K562 (cell line): ENCODE results near the gene DNAH3. TPM values are rescaled to one million over a fixed set of nuclear protein-coding genes. Genes with fewer than 3 reads are reported as not detected.

Source experiments
- CREM ChIP-seq: IDR thresholded peaks from 2 replicates; pipeline ENCODE4 v1.6.1; 2014; ENCODE audit warnings: antibody characterized with exemption, low read depth
- GABPA ChIP-seq: fragments of 200-800 bp; sonication (Bioruptor generic); conservative IDR thresholded peaks from 2 replicates; pipeline ENCODE4 v1.6.1; 2016; ENCODE audit warnings: low read depth, missing genetic modification characterization, missing compliant biosample characterization
- SMAD3 ChIP-seq: fragments of 450-650 bp; formaldehyde crosslinking; conservative IDR thresholded peaks from 2 replicates; pipeline ENCODE4 v1.4.0; 2020; ENCODE audit warnings: mild to moderate bottlenecking
- ZNF175 ChIP-seq: fragments of 200-800 bp; sonication (Bioruptor generic); IDR thresholded peaks from 2 replicates; pipeline ENCODE4 v1.6.1; 2016; ENCODE audit warnings: low read depth, mild to moderate bottlenecking, missing genetic modification characterization, missing compliant biosample characterization
- ZNF589 ChIP-seq: fragments of 200-800 bp; sonication (Bioruptor generic); IDR thresholded peaks from 2 replicates; pipeline ENCODE4 v1.6.1; 2016; ENCODE audit warnings: low read depth, missing genetic modification characterization, missing compliant biosample characterization
- polyA plus RNA-seq, 8 experiments: library from polyadenylated mRNA; depleted of rRNA in 4 of 8; stranded (reverse) in 5 of 8; unstranded in 3 of 8; fragments of >200 nt; fragmentation: Nextera tagmentation in 2 of 8; fragmentation: Illumina TruSeq in 1 of 8; extraction: Ambion mirVana in 2 of 8; extraction: Trizol in 1 of 8; gene quantifications; 2 replicates each; pipeline versions ENCODE4 v1.2.1 to v1.2.3, GENCODE V29; 2011 to 2014; ENCODE audit warnings: inconsistent platforms in 1 of 8, missing spikeins in 1 of 8
- total RNA-seq, 7 experiments: library from RNA; depleted of rRNA in 6 of 7; stranded (reverse); fragments of >200 nt in 6 of 7; fragmentation: Illumina TruSeq in 2 of 7; extraction: Trizol in 2 of 7; gene quantifications; 2 replicates each; pipeline versions ENCODE4 v1.2.1 to v1.2.3, GENCODE V29; 2011 to 2021; ENCODE audit warnings: low replicate concordance in 1 of 7
- TF ChIP-seq, protein P1 (sequence below), 2 experiments: fragments of 450-650 bp; formaldehyde crosslinking in 1 of 2; IDR thresholded peaks; 2 replicates each; pipeline versions ENCODE4 v1.4.0 to v1.6.1; 2014 to 2020; ENCODE audit warnings: mild to moderate bottlenecking in 2 of 2, borderline replicate concordance in 1 of 2, low read depth in 1 of 2
- TF ChIP-seq, protein P2 (sequence below), 2 experiments: fragments of 450-650 bp in 1 of 2; sonication (generic) in 1 of 2; formaldehyde crosslinking in 1 of 2; IDR thresholded peaks; 2 replicates each; pipeline versions ENCODE4 v1.7.1 to v1.9.0; 2016 to 2022; ENCODE audit warnings: inconsistent platforms in 1 of 2, mild to moderate bottlenecking in 1 of 2, missing genetic modification reagents in 1 of 2

Gene DNAH3
- total and polyA plus RNA-seq, 9 of the 15 experiments (the other 6 are each of a cell fraction or from before 2014, with no cell fraction given) = 0.32 to 0.84 (median 0.44) TPM

DNA sequence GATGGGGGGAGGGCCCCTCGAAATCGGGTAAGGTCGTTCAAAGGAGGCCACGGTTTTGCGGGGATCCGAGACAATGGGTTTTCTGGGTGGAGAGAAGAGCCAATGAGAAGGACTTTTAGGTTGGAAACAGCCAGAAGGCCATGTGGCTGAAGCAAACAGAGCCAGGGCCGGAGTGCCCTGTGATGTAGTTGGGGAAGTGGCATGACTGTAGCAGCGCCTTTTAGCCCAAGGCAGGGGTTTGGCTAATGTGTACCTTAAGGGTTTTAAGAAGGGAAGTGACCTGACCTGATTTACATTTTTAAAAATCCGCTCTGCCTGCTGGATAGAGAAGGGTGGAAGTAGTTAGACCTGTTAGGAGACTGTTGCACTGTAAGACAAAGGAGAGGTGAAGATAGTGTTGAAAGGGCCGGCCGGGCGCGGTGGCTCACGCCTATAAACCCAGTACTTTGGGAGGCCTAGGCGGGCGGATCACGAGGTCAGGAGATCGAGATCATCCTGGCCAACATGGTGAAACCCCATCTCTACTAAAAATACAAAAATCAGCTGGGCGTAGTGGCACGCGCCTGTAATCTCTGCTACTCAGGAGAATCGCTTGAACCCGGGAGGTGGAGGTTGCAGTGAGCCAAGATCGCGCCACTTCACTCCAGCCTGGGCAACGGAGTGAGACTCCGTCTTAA is 249.1 kb downstream of the DNAH3 start (continued):
- TF ChIP-seq, protein P1, sequence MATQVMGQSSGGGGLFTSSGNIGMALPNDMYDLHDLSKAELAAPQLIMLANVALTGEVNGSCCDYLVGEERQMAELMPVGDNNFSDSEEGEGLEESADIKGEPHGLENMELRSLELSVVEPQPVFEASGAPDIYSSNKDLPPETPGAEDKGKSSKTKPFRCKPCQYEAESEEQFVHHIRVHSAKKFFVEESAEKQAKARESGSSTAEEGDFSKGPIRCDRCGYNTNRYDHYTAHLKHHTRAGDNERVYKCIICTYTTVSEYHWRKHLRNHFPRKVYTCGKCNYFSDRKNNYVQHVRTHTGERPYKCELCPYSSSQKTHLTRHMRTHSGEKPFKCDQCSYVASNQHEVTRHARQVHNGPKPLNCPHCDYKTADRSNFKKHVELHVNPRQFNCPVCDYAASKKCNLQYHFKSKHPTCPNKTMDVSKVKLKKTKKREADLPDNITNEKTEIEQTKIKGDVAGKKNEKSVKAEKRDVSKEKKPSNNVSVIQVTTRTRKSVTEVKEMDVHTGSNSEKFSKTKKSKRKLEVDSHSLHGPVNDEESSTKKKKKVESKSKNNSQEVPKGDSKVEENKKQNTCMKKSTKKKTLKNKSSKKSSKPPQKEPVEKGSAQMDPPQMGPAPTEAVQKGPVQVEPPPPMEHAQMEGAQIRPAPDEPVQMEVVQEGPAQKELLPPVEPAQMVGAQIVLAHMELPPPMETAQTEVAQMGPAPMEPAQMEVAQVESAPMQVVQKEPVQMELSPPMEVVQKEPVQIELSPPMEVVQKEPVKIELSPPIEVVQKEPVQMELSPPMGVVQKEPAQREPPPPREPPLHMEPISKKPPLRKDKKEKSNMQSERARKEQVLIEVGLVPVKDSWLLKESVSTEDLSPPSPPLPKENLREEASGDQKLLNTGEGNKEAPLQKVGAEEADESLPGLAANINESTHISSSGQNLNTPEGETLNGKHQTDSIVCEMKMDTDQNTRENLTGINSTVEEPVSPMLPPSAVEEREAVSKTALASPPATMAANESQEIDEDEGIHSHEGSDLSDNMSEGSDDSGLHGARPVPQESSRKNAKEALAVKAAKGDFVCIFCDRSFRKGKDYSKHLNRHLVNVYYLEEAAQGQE (IDR thresholded peaks at IDR 0.05; ENCODE audit: borderline replicate concordance) = 0 out of 2 replicates have a peak, but pooled peaks have one; percentile 4
- TF ChIP-seq, protein P1 (CRISPR knock-in tag; IDR thresholded peaks at IDR 0.05; ENCODE audit: low read depth) = no peak
- TF ChIP-seq CREM (0 out of 2 replicates have a peak, but pooled peaks have one; percentile 2), ZNF589 (CRISPR knock-in tag) (peak; percentile 46; the same call in 1 of the 2 replicates), ZNF175 (CRISPR knock-in tag) (0 out of 2 replicates have a peak, but pooled peaks have one; percentile 12), SMAD3 (no peak), GABPA (tag) (no peak)
- TF ChIP-seq, protein P2, sequence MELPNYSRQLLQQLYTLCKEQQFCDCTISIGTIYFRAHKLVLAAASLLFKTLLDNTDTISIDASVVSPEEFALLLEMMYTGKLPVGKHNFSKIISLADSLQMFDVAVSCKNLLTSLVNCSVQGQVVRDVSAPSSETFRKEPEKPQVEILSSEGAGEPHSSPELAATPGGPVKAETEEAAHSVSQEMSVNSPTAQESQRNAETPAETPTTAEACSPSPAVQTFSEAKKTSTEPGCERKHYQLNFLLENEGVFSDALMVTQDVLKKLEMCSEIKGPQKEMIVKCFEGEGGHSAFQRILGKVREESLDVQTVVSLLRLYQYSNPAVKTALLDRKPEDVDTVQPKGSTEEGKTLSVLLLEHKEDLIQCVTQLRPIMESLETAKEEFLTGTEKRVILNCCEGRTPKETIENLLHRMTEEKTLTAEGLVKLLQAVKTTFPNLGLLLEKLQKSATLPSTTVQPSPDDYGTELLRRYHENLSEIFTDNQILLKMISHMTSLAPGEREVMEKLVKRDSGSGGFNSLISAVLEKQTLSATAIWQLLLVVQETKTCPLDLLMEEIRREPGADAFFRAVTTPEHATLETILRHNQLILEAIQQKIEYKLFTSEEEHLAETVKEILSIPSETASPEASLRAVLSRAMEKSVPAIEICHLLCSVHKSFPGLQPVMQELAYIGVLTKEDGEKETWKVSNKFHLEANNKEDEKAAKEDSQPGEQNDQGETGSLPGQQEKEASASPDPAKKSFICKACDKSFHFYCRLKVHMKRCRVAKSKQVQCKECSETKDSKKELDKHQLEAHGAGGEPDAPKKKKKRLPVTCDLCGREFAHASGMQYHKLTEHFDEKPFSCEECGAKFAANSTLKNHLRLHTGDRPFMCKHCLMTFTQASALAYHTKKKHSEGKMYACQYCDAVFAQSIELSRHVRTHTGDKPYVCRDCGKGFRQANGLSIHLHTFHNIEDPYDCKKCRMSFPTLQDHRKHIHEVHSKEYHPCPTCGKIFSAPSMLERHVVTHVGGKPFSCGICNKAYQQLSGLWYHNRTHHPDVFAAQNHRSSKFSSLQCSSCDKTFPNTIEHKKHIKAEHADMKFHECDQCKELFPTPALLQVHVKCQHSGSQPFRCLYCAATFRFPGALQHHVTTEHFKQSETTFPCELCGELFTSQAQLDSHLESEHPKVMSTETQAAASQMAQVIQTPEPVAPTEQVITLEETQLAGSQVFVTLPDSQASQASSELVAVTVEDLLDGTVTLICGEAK (IDR thresholded peaks at IDR 0.05) = no peak
- TF ChIP-seq, protein P2 (CRISPR knock-in tag; IDR thresholded peaks at IDR 0.05) = no peak
